ENCODE data around the gene CCHCR1. TPM values are rescaled to one million over a fixed set of nuclear protein-coding genes. Genes with fewer than 3 reads are reported as not detected.
"Not testable (repeated sequence)": the region's sequence is repeated elsewhere in the genome, so short reads cannot be mapped to it uniquely, and the experiment has no call there.

CCHCR1 gene
- polyA plus RNA-seq, 3 donors = 2.2 to 8.4 (median 2.8) TPM

- WGBS (ENCODE audit: insufficient coverage) = 97% methylated on average over 9 of the region's 10 CpGs
- intact Hi-C loops (cut with micrococcal nuclease) = no loop called here
- Histone ChIP-seq H3K9ac (ENCODE audit: insufficient read depth, low read length, poor library complexity, severe bottlenecking) (no peak overlapping the region), H4K20me1 (ENCODE audit: insufficient read depth, low read length) (no peaks in the 10 kb centered on the region), H3K27ac (ENCODE audit: low read depth in 1 of 2, low read length in 2 of 2) (no peak overlapping the region), H3K27me3 (ENCODE audit: control insufficient read depth in 2 of 2, insufficient read depth in 2 of 2, low read length in 2 of 2) (no peaks in the 10 kb centered on the region), H3K79me2 (ENCODE audit: insufficient read depth, low read length) (no peaks in the 10 kb centered on the region), H3K9me3 (replicated peaks in 1 of 2; ENCODE audit: control insufficient read depth in 1 of 2, insufficient read depth in 1 of 2, low read length in 2 of 2) (no peaks in the 10 kb centered on the region), H3K4me1 (ENCODE audit: control insufficient read depth in 1 of 2, insufficient read depth in 2 of 2, low read length in 2 of 2) (no peaks in the 10 kb centered on the region), H2AFZ (ENCODE audit: insufficient read depth, low read depth, low read length, poor library complexity, severe bottlenecking) (no peak overlapping the region), H3K4me2 (replicated peaks; ENCODE audit: extremely low read depth, low read length, poor library complexity, severe bottlenecking) (no peak overlapping the region), H3K36me3 (replicated peaks in 1 of 2; ENCODE audit: control insufficient read depth in 1 of 2, insufficient read depth in 2 of 2, low read length in 2 of 2) (no peaks in the 10 kb centered on the region), H3K4me3 (replicated peaks in 1 of 3; ENCODE audit: low read depth in 2 of 3, low read length in 3 of 3) (no peak overlapping the region)
- H3K27me3 Mint-ChIP-seq (ENCODE audit: low read depth in 3 of 3) = no peaks in the 10 kb centered on the region
- no peak overlapping the region for H3K27ac Mint-ChIP-seq
- no peaks in the 10 kb centered on the region for H3K9me3 Mint-ChIP-seq
- H3K36me3 Mint-ChIP-seq = no peaks in the 10 kb centered on the region
- no peak overlapping the region for H3K4me3 Mint-ChIP-seq
- TF ChIP-seq CTCF (IDR thresholded peaks at IDR 0.05) = no peak
- no peaks in the 10 kb centered on the region for H3K4me1 Mint-ChIP-seq
- DNase-seq = no peak
Observed at GRCh38 chr6:31170987-31171671, 13.5 kb upstream of the CCHCR1 start.

GRCh38 chr6:31170600-31170881 is 12.9 kb upstream of the CCHCR1 start, which contains the start of gene POU5F1:
Gene POU5F1, minus strand, starts transcription at chr6:31170682. Its CDS starts 62 bp downstream, at chr6:31170620.
- H3K27ac Mint-ChIP-seq = no peak within 1 kb of the TSS

GRCh38 chr6:31169858-31170599 is 12.4 kb upstream of the CCHCR1 start:
- H3K4me1 ChIP-seq (ENCODE audit: control insufficient read depth in 1 of 2, insufficient read depth in 2 of 2, low read length in 2 of 2); DNase-seq; H3K27me3 Mint-ChIP-seq (ENCODE audit: low read depth in 3 of 3); H3K9ac ChIP-seq (ENCODE audit: insufficient read depth, low read length, poor library complexity, severe bottlenecking); H2AFZ ChIP-seq (ENCODE audit: insufficient read depth, low read depth, low read length, poor library complexity, severe bottlenecking); H3K4me2 ChIP-seq (replicated peaks; ENCODE audit: extremely low read depth, low read length, poor library complexity, severe bottlenecking); H3K4me3 ChIP-seq (replicated peaks in 1 of 3; ENCODE audit: low read depth in 2 of 3, low read length in 3 of 3); H3K36me3 Mint-ChIP-seq; H3K36me3 ChIP-seq (replicated peaks in 1 of 2; ENCODE audit: control insufficient read depth in 1 of 2, insufficient read depth in 2 of 2, low read length in 2 of 2); intact Hi-C loops (cut with micrococcal nuclease); H3K9me3 ChIP-seq (replicated peaks in 1 of 2; ENCODE audit: control insufficient read depth in 1 of 2, insufficient read depth in 1 of 2, low read length in 2 of 2); H3K27ac ChIP-seq (ENCODE audit: low read depth in 1 of 2, low read length in 2 of 2); H3K79me2 ChIP-seq (ENCODE audit: insufficient read depth, low read length); H4K20me1 ChIP-seq (ENCODE audit: insufficient read depth, low read length); H3K27me3 ChIP-seq (ENCODE audit: control insufficient read depth in 2 of 2, insufficient read depth in 2 of 2, low read length in 2 of 2); H3K27ac Mint-ChIP-seq; H3K4me1 Mint-ChIP-seq; H3K9me3 Mint-ChIP-seq; H3K4me3 Mint-ChIP-seq: not testable (repeated sequence)
- 84% methylated on average over 10 of the region's 23 CpGs for WGBS (ENCODE audit: insufficient coverage)

More at GRCh38 chr6:31170600-31170881, 12.9 kb upstream of the CCHCR1 start, which contains the start of gene POU5F1:
- H3K4me1 Mint-ChIP-seq = no peaks in the 10 kb centered on the region
- no peak for TF ChIP-seq CTCF (IDR thresholded peaks at IDR 0.05)
- Histone ChIP-seq H3K79me2 (ENCODE audit: insufficient read depth, low read length) (no peaks in the 10 kb centered on the region), H3K9ac (ENCODE audit: insufficient read depth, low read length, poor library complexity, severe bottlenecking) (no peak within 1 kb of the TSS), H3K4me1 (ENCODE audit: control insufficient read depth in 1 of 2, insufficient read depth in 2 of 2, low read length in 2 of 2) (no peaks in the 10 kb centered on the region), H3K36me3 (replicated peaks in 1 of 2; ENCODE audit: control insufficient read depth in 1 of 2, insufficient read depth in 2 of 2, low read length in 2 of 2) (no peaks in the 10 kb centered on the region), H3K4me2 (replicated peaks; ENCODE audit: extremely low read depth, low read length, poor library complexity, severe bottlenecking) (no peak within 1 kb of the TSS), H3K9me3 (replicated peaks in 1 of 2; ENCODE audit: control insufficient read depth in 1 of 2, insufficient read depth in 1 of 2, low read length in 2 of 2) (no peaks in the 10 kb centered on the region), H3K27me3 (ENCODE audit: control insufficient read depth in 2 of 2, insufficient read depth in 2 of 2, low read length in 2 of 2) (no peaks in the 10 kb centered on the region), H4K20me1 (ENCODE audit: insufficient read depth, low read length) (no peaks in the 10 kb centered on the region), H3K4me3 (replicated peaks in 1 of 3; ENCODE audit: low read depth in 2 of 3, low read length in 3 of 3) (no peak within 1 kb of the TSS), H2AFZ (ENCODE audit: insufficient read depth, low read depth, low read length, poor library complexity, severe bottlenecking) (no peak within 1 kb of the TSS), H3K27ac (ENCODE audit: low read depth in 1 of 2, low read length in 2 of 2) (no peak within 1 kb of the TSS)
- no peaks in the 10 kb centered on the region for H3K36me3 Mint-ChIP-seq
- no peak for DNase-seq
- H3K9me3 Mint-ChIP-seq = no peaks in the 10 kb centered on the region
- 86% methylated on average over 3 of the region's 9 CpGs for WGBS (ENCODE audit: insufficient coverage)
- H3K4me3 Mint-ChIP-seq = no peak within 1 kb of the TSS
- intact Hi-C loops (cut with micrococcal nuclease) = no loop called here
- H3K27me3 Mint-ChIP-seq (ENCODE audit: low read depth in 3 of 3) = no peaks in the 10 kb centered on the region
